SK-N-SH (cell line): ENCODE results near the gene PLXNB1. TPM values are rescaled to one million over a fixed set of nuclear protein-coding genes. Genes with fewer than 3 reads are reported as not detected.
A peak's percentile ranks its signal among the peaks of the same experiment; 100 is the strongest.

Experiments
- CTCF ChIA-PET: fragments of 300-600, 350-600 bp; formaldehyde crosslinking; extraction: SDS; loops from one replicate; lab custom pipeline; 2021; lab: Yijun Ruan, JAX
- POLR2A ChIA-PET: fragments of 350-600 bp; sonication (Branson Sonifier 250); formaldehyde crosslinking; extraction: SDS; loops from one replicate; lab custom pipeline; 2020; ENCODE audit warnings: antibody characterized with exemption, inconsistent platforms; lab: Yijun Ruan, JAX
- DNase-seq: peaks from one replicate; pipeline ENCODE4 v3.0.0; 2012
- H2AFZ ChIP-seq: fragments of 200-600 bp; sonication (generic); 2 replicates; pipeline ENCODE4 v1.8.1; 2016; ENCODE audit warnings: antibody characterized with exemption, mild to moderate bottlenecking, low read depth
- H3F3A ChIP-seq: fragments of 200-600 bp; sonication (generic); replicated peaks from 2 replicates; pipeline ENCODE3; 2016; ENCODE audit warnings: antibody characterized with exemption, mild to moderate bottlenecking; ENCODE audit not compliant: insufficient read depth
- H3K27ac ChIP-seq, 2 experiments: fragments of 200-500 bp in 1 of 2; fragments of 200-600 bp in 1 of 2; sonication (Bioruptor generic) in 1 of 2; sonication (generic), shearing (Covaris generic) in 1 of 2; 2 replicates each; pipeline versions ENCODE4 v1.5.1 to v1.6.1; 2014 to 2016; ENCODE audit warnings: low read depth in 2 of 2, inconsistent platforms in 1 of 2, low read length in 1 of 2, mild to moderate bottlenecking in 1 of 2, mixed read lengths in 1 of 2
- H3K27me3 ChIP-seq: fragments of 200-600 bp; sonication (generic), shearing (Covaris generic); 2 replicates; pipeline ENCODE4 v1.6.1; 2016; ENCODE audit warnings: mixed run types; ENCODE audit not compliant: insufficient read depth
- H3K36me3 ChIP-seq, 2 experiments: fragments of 200-500 bp in 1 of 2; fragments of 200-600 bp in 1 of 2; sonication (Bioruptor generic) in 1 of 2; sonication (generic) in 1 of 2; replicated peaks in 1 of 2; 2 replicates each; pipeline versions ENCODE3 to v1.5.1; 2014 to 2016; ENCODE audit warnings: low read length in 1 of 2, mild to moderate bottlenecking in 1 of 2; ENCODE audit not compliant: insufficient read depth in 2 of 2, control insufficient read depth in 1 of 2
- H3K4me1 ChIP-seq, 2 experiments: fragments of 200-500 bp in 1 of 2; fragments of 200-600 bp in 1 of 2; sonication (Bioruptor generic) in 1 of 2; sonication (generic), shearing (Covaris generic) in 1 of 2; 2 replicates each; pipeline versions ENCODE4 v1.5.1 to v1.6.1; 2014 to 2016; ENCODE audit warnings: low read depth in 1 of 2, low read length in 1 of 2, mixed run types in 1 of 2; ENCODE audit not compliant: insufficient read depth in 2 of 2, control insufficient read depth in 1 of 2
- H3K4me2 ChIP-seq: fragments of 200-600 bp; sonication (generic), shearing (Covaris generic); 2 replicates; pipeline ENCODE4 v1.6.1; 2017; ENCODE audit warnings: mixed run types
- H3K4me3 ChIP-seq, 2 experiments: fragments of 200-500 bp in 1 of 2; fragments of 200-600 bp in 1 of 2; sonication (Bioruptor generic) in 1 of 2; sonication (generic), shearing (Covaris generic) in 1 of 2; 2 replicates each; pipeline versions ENCODE4 v1.5.1 to v1.8.1; 2014 to 2016; ENCODE audit warnings: low read depth in 2 of 2, inconsistent platforms in 1 of 2, low read length in 1 of 2, mild to moderate bottlenecking in 1 of 2, mixed read lengths in 1 of 2, moderate library complexity in 1 of 2
- H3K79me2 ChIP-seq: fragments of 200-600 bp; sonication (generic); 2 replicates; pipeline ENCODE4 v1.8.1; 2017; ENCODE audit warnings: mild to moderate bottlenecking; ENCODE audit not compliant: insufficient read depth
- H3K9ac ChIP-seq: fragments of 200-600 bp; sonication (generic); 2 replicates; pipeline ENCODE4 v1.6.1; 2017; ENCODE audit warnings: mixed run types
- H3K9me2 ChIP-seq: fragments of 200-600 bp; sonication (generic); 2 replicates; pipeline ENCODE4 v1.6.1; 2017; ENCODE audit warnings: mixed run types
- H3K9me3 ChIP-seq: fragments of 200-600 bp; sonication (generic); 2 replicates; pipeline ENCODE4 v1.6.1; 2017; ENCODE audit warnings: mixed run types, mild to moderate bottlenecking, moderate library complexity
- H4K20me1 ChIP-seq: fragments of 200-600 bp; sonication (generic); 2 replicates; pipeline ENCODE4 v1.6.1; 2017; ENCODE audit warnings: mild to moderate bottlenecking, mixed run types; ENCODE audit not compliant: insufficient read depth
- CHD2 ChIP-seq: fragments of 150-350 bp; IDR thresholded peaks from 2 replicates; pipeline ENCODE4 v1.6.1; 2018; ENCODE audit warnings: low read length; ENCODE audit not compliant: partially characterized antibody
- EP300 ChIP-seq, 2 experiments: IDR thresholded peaks; 2 replicates each; pipeline versions ENCODE4 v1.4.0 to v1.6.1; 2012; ENCODE audit warnings: borderline replicate concordance in 1 of 2, low read depth in 1 of 2, low read length in 1 of 2
- JUND ChIP-seq: IDR thresholded peaks from 2 replicates; pipeline ENCODE4 v1.4.0; 2012
- MAX ChIP-seq: IDR thresholded peaks from 2 replicates; pipeline ENCODE4 v1.4.0; 2012; ENCODE audit warnings: low read depth
- MXI1 ChIP-seq: IDR thresholded peaks from 2 replicates; pipeline ENCODE4 v1.6.1; 2012; ENCODE audit warnings: mild to moderate bottlenecking, low read depth, low read length, improper control_type of control experiment
- NRF1 ChIP-seq: IDR thresholded peaks from 2 replicates; pipeline ENCODE4 v1.6.1; 2012; ENCODE audit warnings: low read depth, mild to moderate bottlenecking, low read length
- RAD21 ChIP-seq: IDR thresholded peaks from 2 replicates; pipeline ENCODE4 v1.6.1; 2012; ENCODE audit warnings: mild to moderate bottlenecking, low read length
- SMC3 ChIP-seq: IDR thresholded peaks from 2 replicates; pipeline ENCODE4 v1.6.1; 2012; ENCODE audit warnings: low read depth, low read length, improper control_type of control experiment
- TCF12 ChIP-seq: IDR thresholded peaks from 2 replicates; pipeline ENCODE4 v1.4.0; 2012
- TEAD4 ChIP-seq: IDR thresholded peaks from 2 replicates; pipeline ENCODE4 v1.4.0; 2012; ENCODE audit warnings: mild to moderate bottlenecking, borderline replicate concordance; ENCODE audit not compliant: insufficient read depth
- USF1 ChIP-seq: IDR thresholded peaks from 2 replicates; pipeline ENCODE4 v1.4.0; 2012; ENCODE audit warnings: low read depth, borderline replicate concordance
- WGBS: methylation state at CpG from one replicate; pipeline ENCODE4 v1.1.6; 2017; ENCODE audit warnings: low lambda C conversion rate; 5-methylcytosine and 5-hydroxymethylcytosine counted together
- polyA plus RNA-seq, 3 experiments: library from polyadenylated mRNA; depleted of rRNA; stranded (reverse); fragments of >200 nt; gene quantifications; 2 replicates each; pipeline ENCODE4 v1.2.3, GENCODE V29; 2012

Gene PLXNB1
- polyA plus RNA-seq, 1 of the 3 experiments (the other 2 are of a cell fraction): 39.8 TPM

- Histone ChIP-seq H4K20me1 (no peaks in the 10 kb centered on the region), H3K27me3 (no peaks in the 10 kb centered on the region), H3K9me2 (no peaks in the 10 kb centered on the region), H3F3A (peaks cover 12% of the 10 kb centered on the region), H3K9me3 (no peaks in the 10 kb centered on the region), H3K36me3 (no peaks in the 10 kb centered on the region), H3K4me3 (no peak overlapping the region), H3K9ac (no peak overlapping the region), H3K79me2 (no peaks in the 10 kb centered on the region), H3K27ac (peak overlapping the region in 1 of 2 experiments; percentile 60; a peak in 1 of 4 replicates), H2AFZ (no peak overlapping the region), H3K4me1 (peaks cover 6 to 23% of the 10 kb centered on the region in 2 experiments; a peak in 2 of 4 replicates), H3K4me2 (no peak overlapping the region)
- peak; percentile 10 for DNase-seq
- TF ChIP-seq MAX: no peak
- TF ChIP-seq RAD21: no peak
- no peak for TF ChIP-seq EP300 (IDR thresholded peaks at IDR 0.05; ENCODE audit: borderline replicate concordance in 1 of 2, low read depth in 1 of 2, low read length in 1 of 2)
- no peak for TF ChIP-seq TCF12
- no peak for TF ChIP-seq NRF1
- TF ChIP-seq USF1: no peak
- TF ChIP-seq MXI1: no peak
- TF ChIP-seq CHD2: no peak
- TF ChIP-seq JUND: no peak
- no peak for TF ChIP-seq TEAD4
- ChIA-PET CTCF (interaction anchor here (0.8 to 15.6 kb wide), 5 partner anchors 10 to 107 kb away, joined by 3 to 399 read pairs (median 40); partner anchors contain the start of gene PLXNB1), POLR2A (interaction anchor here (0.6 to 1.8 kb wide), 2 partner anchors 24 to 51 kb away, joined by 3 to 6 read pairs; no protein-coding TSS in a partner anchor)
- 66% methylated on average over 3 of the region's 9 CpGs for WGBS
These were observed 31.9 kb downstream of the PLXNB1 start for GRCh38 chr3:48397767-48398681.

GRCh38 chr3:48395714-48396113, 34.2 kb downstream of the PLXNB1 start:
- CTCF ChIA-PET: interaction anchor here (1.0 to 4.9 kb wide), 2 partner anchors 40 to 122 kb away, joined by 3 to 40 read pairs; no protein-coding TSS in a partner anchor
- DNase-seq: no peak
- POLR2A ChIA-PET: no interaction called here

More at GRCh38 chr3:48395714-48396113, 34.2 kb downstream of the PLXNB1 start:
- H3K4me1 ChIP-seq: peaks cover 0 to 23% of the 10 kb centered on the region in 2 experiments; a peak in 1 of 4 replicates
- H3K9ac ChIP-seq: no peak overlapping the region
- no peak overlapping the region for H2AFZ ChIP-seq
- H3K9me2 ChIP-seq: no peaks in the 10 kb centered on the region
- H3K79me2 ChIP-seq: no peaks in the 10 kb centered on the region
- TF ChIP-seq SMC3 (no peak), USF1 (no peak), TCF12 (no peak), TEAD4 (no peak), EP300 (IDR thresholded peaks at IDR 0.05; ENCODE audit: borderline replicate concordance in 1 of 2, low read depth in 1 of 2, low read length in 1 of 2) (no peak)
- H3K36me3 ChIP-seq: no peaks in the 10 kb centered on the region
- H3K27me3 ChIP-seq: no peaks in the 10 kb centered on the region
- WGBS: 68% methylated on average over 3 of the region's 3 CpGs
- no peaks in the 10 kb centered on the region for H3F3A ChIP-seq
- H3K9me3 ChIP-seq: no peaks in the 10 kb centered on the region
- no peak overlapping the region for H3K27ac ChIP-seq
- no peaks in the 10 kb centered on the region for H4K20me1 ChIP-seq
- H3K4me2 ChIP-seq: no peak overlapping the region
- H3K4me3 ChIP-seq: no peak overlapping the region
